ENCODE measurements around the gene NR1D2.
A peak's percentile ranks its signal among the peaks of the same experiment; 100 is the strongest.
"Not testable (repeated sequence)": the region's sequence is repeated elsewhere in the genome, so short reads cannot be mapped to it uniquely, and the experiment has no call there.

Gene NR1D2
- total RNA-seq = 182 to 299 (median 293) reads per million in 3 donors

- Histone ChIP-seq H3K27ac (ENCODE audit: insufficient read depth, low read length, poor library complexity, severe bottlenecking) (peak within 1 kb of the TSS; percentile 87), H3K4me1 (ENCODE audit: control insufficient read depth, insufficient read depth, low read length, poor library complexity, severe bottlenecking) (peaks cover 29% of the 10 kb centered on the region), H3K9me3 (ENCODE audit: control insufficient read depth, low read length) (no peaks in the 10 kb centered on the region), H3K4me3 (ENCODE audit: insufficient read depth, low read depth, low read length, poor library complexity, severe bottlenecking) (peak within 1 kb of the TSS; percentile 73), H3K27me3 (replicated peaks; ENCODE audit: control insufficient read depth, insufficient read depth, low read length, poor library complexity, severe bottlenecking) (no peaks in the 10 kb centered on the region), H3K36me3 (ENCODE audit: control insufficient read depth, insufficient read depth, low read length) (no peaks in the 10 kb centered on the region)
- peak; percentile 72 to 76 (median 75) for DNase-seq
These were observed at the start of gene NR1D2 for GRCh38 chr3:23944861-23945662. Gene NR1D2 (plus strand): TSS chr3:23945286. CDS start chr3:23945579, 293 bp downstream.

DNA sequence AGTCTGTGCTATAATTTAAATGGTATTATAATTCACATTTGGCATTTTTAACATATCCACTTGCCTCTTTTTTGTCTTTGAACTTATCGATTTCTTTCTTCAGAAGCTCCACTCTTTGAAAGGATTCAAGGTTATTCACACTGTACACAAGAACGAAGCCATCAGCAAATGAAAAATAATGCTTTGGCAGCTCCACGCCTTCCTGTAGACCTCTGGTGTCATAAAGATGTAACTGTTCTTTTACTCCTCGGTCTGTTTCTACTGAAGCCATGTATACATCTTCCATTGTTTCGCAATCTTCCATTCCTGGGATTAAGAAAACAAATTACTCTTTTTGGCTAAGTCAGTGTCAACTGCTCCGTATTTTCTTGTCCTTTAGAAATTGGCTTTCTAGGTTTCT, 44.3 kb upstream of the NR1D2 start:
- Histone ChIP-seq H3K27me3 (replicated peaks; ENCODE audit: control insufficient read depth, insufficient read depth, low read length, poor library complexity, severe bottlenecking) (no peaks in the 10 kb centered on the region), H3K4me1 (ENCODE audit: control insufficient read depth, insufficient read depth, low read length, poor library complexity, severe bottlenecking) (no peaks in the 10 kb centered on the region), H3K4me3 (ENCODE audit: insufficient read depth, low read depth, low read length, poor library complexity, severe bottlenecking) (no peak overlapping the region), H3K36me3 (ENCODE audit: control insufficient read depth, insufficient read depth, low read length) (peaks cover 3% of the 10 kb centered on the region), H3K27ac (ENCODE audit: insufficient read depth, low read length, poor library complexity, severe bottlenecking) (no peak overlapping the region), H3K9me3 (ENCODE audit: control insufficient read depth, low read length) (no peaks in the 10 kb centered on the region)
- DNase-seq = no peak

DNA sequence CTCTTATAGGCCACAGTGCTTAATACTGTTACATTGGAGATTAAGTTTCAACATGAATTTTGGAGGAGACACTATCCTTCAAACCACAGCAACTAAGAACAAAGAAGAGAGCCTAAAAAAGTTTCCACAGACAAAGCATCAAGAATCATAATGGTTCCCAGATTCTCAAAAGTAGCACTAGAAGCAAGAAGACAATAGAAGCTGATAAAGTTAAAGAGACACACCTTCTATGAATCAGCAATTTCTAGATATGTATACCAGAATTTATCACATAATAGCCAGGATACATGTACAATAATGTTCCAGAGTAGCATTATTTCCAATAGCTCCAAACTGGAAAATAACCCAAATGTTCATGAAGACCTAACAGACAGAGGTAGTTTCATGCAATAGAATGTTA, 40.5 kb upstream of the NR1D2 start:
- no peaks in the 10 kb centered on the region for H3K4me1 ChIP-seq (ENCODE audit: control insufficient read depth, insufficient read depth, low read length, poor library complexity, severe bottlenecking)
- no peak overlapping the region for H3K4me3 ChIP-seq (ENCODE audit: insufficient read depth, low read depth, low read length, poor library complexity, severe bottlenecking)
- H3K27ac ChIP-seq (ENCODE audit: insufficient read depth, low read length, poor library complexity, severe bottlenecking) = no peak overlapping the region
- DNase-seq = no peak
- H3K36me3 ChIP-seq (ENCODE audit: control insufficient read depth, insufficient read depth, low read length) = no peaks in the 10 kb centered on the region
- H3K9me3 ChIP-seq (ENCODE audit: control insufficient read depth, low read length) = no peaks in the 10 kb centered on the region
- H3K27me3 ChIP-seq (replicated peaks; ENCODE audit: control insufficient read depth, insufficient read depth, low read length, poor library complexity, severe bottlenecking) = no peaks in the 10 kb centered on the region

GRCh38 chr3:23909341-23909740, 35.7 kb upstream of the NR1D2 start:
- no peaks in the 10 kb centered on the region for H3K36me3 ChIP-seq (ENCODE audit: control insufficient read depth, insufficient read depth, low read length)
- H3K4me1 ChIP-seq (ENCODE audit: control insufficient read depth, insufficient read depth, low read length, poor library complexity, severe bottlenecking) = no peaks in the 10 kb centered on the region
- H3K27me3 ChIP-seq (replicated peaks; ENCODE audit: control insufficient read depth, insufficient read depth, low read length, poor library complexity, severe bottlenecking) = no peaks in the 10 kb centered on the region
- no peak for DNase-seq
- no peaks in the 10 kb centered on the region for H3K9me3 ChIP-seq (ENCODE audit: control insufficient read depth, low read length)
- no peak overlapping the region for H3K27ac ChIP-seq (ENCODE audit: insufficient read depth, low read length, poor library complexity, severe bottlenecking)
- H3K4me3 ChIP-seq (ENCODE audit: insufficient read depth, low read depth, low read length, poor library complexity, severe bottlenecking) = no peak overlapping the region

DNA sequence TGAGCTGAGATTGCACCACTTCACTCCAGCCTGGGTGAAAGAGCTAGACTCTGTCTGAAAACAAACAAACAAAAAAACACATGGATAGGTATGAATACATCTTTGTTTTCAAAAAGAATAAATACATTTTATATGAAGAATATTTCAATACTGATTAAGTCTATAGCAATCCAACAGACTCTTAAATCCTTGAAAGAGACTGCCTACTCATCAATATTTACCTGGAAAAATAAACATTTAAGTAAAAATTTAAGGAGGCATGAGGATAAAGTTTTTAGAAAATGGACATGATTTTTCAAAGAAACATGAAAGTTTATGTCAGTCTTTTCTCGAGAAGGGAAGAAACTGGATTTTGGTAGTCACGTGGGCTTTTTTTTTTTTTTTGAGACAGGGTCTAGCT, 33.7 kb upstream of the NR1D2 start:
- Histone ChIP-seq H3K27me3 (replicated peaks; ENCODE audit: control insufficient read depth, insufficient read depth, low read length, poor library complexity, severe bottlenecking) (no peaks in the 10 kb centered on the region), H3K9me3 (ENCODE audit: control insufficient read depth, low read length) (no peaks in the 10 kb centered on the region), H3K27ac (ENCODE audit: insufficient read depth, low read length, poor library complexity, severe bottlenecking) (no peak overlapping the region), H3K36me3 (ENCODE audit: control insufficient read depth, insufficient read depth, low read length) (no peaks in the 10 kb centered on the region), H3K4me1 (ENCODE audit: control insufficient read depth, insufficient read depth, low read length, poor library complexity, severe bottlenecking) (peaks cover 3% of the 10 kb centered on the region), H3K4me3 (ENCODE audit: insufficient read depth, low read depth, low read length, poor library complexity, severe bottlenecking) (no peak overlapping the region)
- DNase-seq = no peak

DNA sequence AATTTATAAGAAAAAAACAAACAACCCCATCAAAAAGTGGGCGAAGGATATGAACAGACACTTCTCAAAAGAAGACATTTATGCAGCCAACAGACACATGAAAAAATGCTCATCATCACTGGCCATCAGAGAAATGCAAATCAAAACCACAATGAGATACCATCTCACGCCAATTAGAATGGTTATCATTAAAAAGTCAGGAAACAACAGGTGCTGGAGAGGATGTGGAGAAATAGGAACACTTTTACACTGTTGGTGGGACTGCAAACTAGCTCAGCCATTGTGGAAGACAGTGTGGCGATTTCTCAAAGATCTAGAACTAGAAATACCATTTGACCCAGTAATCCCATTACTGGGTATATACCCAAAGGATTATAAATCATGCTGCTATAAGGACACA, 32.8 kb upstream of the NR1D2 start:
- H3K4me1 ChIP-seq (ENCODE audit: control insufficient read depth, insufficient read depth, low read length, poor library complexity, severe bottlenecking); DNase-seq; H3K9me3 ChIP-seq (ENCODE audit: control insufficient read depth, low read length); H3K27ac ChIP-seq (ENCODE audit: insufficient read depth, low read length, poor library complexity, severe bottlenecking); H3K4me3 ChIP-seq (ENCODE audit: insufficient read depth, low read depth, low read length, poor library complexity, severe bottlenecking); H3K36me3 ChIP-seq (ENCODE audit: control insufficient read depth, insufficient read depth, low read length); H3K27me3 ChIP-seq (replicated peaks; ENCODE audit: control insufficient read depth, insufficient read depth, low read length, poor library complexity, severe bottlenecking): not testable (repeated sequence)

DNA sequence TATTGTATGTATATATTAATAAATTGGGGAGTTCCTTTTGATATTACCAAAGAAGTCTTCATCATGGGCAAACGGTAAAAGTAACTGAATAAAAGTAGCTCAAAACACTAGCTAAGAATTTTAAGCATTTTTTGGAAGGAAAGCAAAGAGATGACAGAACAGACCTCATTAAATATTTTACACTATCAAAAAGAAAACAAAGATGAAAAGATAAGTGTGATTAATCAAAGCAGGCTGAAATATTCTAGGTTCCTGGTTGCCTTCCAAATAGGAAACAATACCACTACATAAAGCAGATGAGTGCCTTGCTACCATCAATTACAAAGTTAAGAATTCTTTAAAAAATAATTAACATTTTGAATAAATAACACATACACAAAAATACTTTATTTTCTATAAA, 31.9 kb upstream of the NR1D2 start:
- Histone ChIP-seq H3K4me3 (ENCODE audit: insufficient read depth, low read depth, low read length, poor library complexity, severe bottlenecking) (no peak overlapping the region), H3K36me3 (ENCODE audit: control insufficient read depth, insufficient read depth, low read length) (no peaks in the 10 kb centered on the region)
- DNase-seq = no peak

GRCh38 chr3:23913873-23914743, 31.0 kb upstream of the NR1D2 start:
- H3K27me3 ChIP-seq (replicated peaks; ENCODE audit: control insufficient read depth, insufficient read depth, low read length, poor library complexity, severe bottlenecking) = no peaks in the 10 kb centered on the region
- no peak overlapping the region for H3K27ac ChIP-seq (ENCODE audit: insufficient read depth, low read length, poor library complexity, severe bottlenecking)
- no peak for DNase-seq
- peaks cover 12% of the 10 kb centered on the region for H3K4me1 ChIP-seq (ENCODE audit: control insufficient read depth, insufficient read depth, low read length, poor library complexity, severe bottlenecking)
- H3K4me3 ChIP-seq (ENCODE audit: insufficient read depth, low read depth, low read length, poor library complexity, severe bottlenecking) = no peak overlapping the region
- peaks cover 7% of the 10 kb centered on the region for H3K36me3 ChIP-seq (ENCODE audit: control insufficient read depth, insufficient read depth, low read length)
- no peaks in the 10 kb centered on the region for H3K9me3 ChIP-seq (ENCODE audit: control insufficient read depth, low read length)

More for the DNA sequence above, 31.9 kb upstream of the NR1D2 start:
- Histone ChIP-seq H3K27me3 (replicated peaks; ENCODE audit: control insufficient read depth, insufficient read depth, low read length, poor library complexity, severe bottlenecking) (no peaks in the 10 kb centered on the region), H3K27ac (ENCODE audit: insufficient read depth, low read length, poor library complexity, severe bottlenecking) (no peak overlapping the region), H3K9me3 (ENCODE audit: control insufficient read depth, low read length) (no peaks in the 10 kb centered on the region), H3K4me1 (ENCODE audit: control insufficient read depth, insufficient read depth, low read length, poor library complexity, severe bottlenecking) (peaks cover 5% of the 10 kb centered on the region)

- H3K27me3 ChIP-seq (replicated peaks; ENCODE audit: control insufficient read depth, insufficient read depth, low read length, poor library complexity, severe bottlenecking) = no peaks in the 10 kb centered on the region
- H3K36me3 ChIP-seq (ENCODE audit: control insufficient read depth, insufficient read depth, low read length) = peaks cover 17% of the 10 kb centered on the region
- no peak overlapping the region for H3K27ac ChIP-seq (ENCODE audit: insufficient read depth, low read length, poor library complexity, severe bottlenecking)
- no peak for DNase-seq
- H3K4me3 ChIP-seq (ENCODE audit: insufficient read depth, low read depth, low read length, poor library complexity, severe bottlenecking) = peak overlapping the region; percentile 96
- H3K4me1 ChIP-seq (ENCODE audit: control insufficient read depth, insufficient read depth, low read length, poor library complexity, severe bottlenecking) = peaks cover 12% of the 10 kb centered on the region
- no peaks in the 10 kb centered on the region for H3K9me3 ChIP-seq (ENCODE audit: control insufficient read depth, low read length)
These were observed 29.5 kb upstream of the NR1D2 start for GRCh38 chr3:23915537-23916108.
